Ectodermal cell (in vitro differentiated cells): ENCODE results near the gene PTPRB.

ENCODE experiments used
- H3K27ac ChIP-seq: 2 replicates; pipeline ENCODE4 v1.7.0; 2013; ENCODE audit warnings: mild to moderate bottlenecking, low read depth, low read length; ENCODE audit not compliant: insufficient read depth, poor library complexity, severe bottlenecking
- H3K27me3 ChIP-seq: 2 replicates; pipeline ENCODE4 v1.7.0; 2013; ENCODE audit warnings: mild to moderate bottlenecking, low read length; ENCODE audit not compliant: insufficient read depth, control insufficient read depth, poor library complexity, severe bottlenecking
- H3K36me3 ChIP-seq: one replicate; pipeline ENCODE4 v1.7.0; 2013; ENCODE audit warnings: low read length; ENCODE audit not compliant: control insufficient read depth, insufficient read depth
- H3K4me1 ChIP-seq: one replicate; pipeline ENCODE4 v1.7.0; 2013; ENCODE audit warnings: low read length; ENCODE audit not compliant: control insufficient read depth, insufficient read depth
- H3K4me3 ChIP-seq: 2 replicates; pipeline ENCODE4 v1.7.0; 2013; ENCODE audit warnings: low read depth, low read length, control low read depth; ENCODE audit not compliant: insufficient read depth
- H3K9me3 ChIP-seq: 2 replicates; pipeline ENCODE4 v1.7.0; 2013; ENCODE audit warnings: mild to moderate bottlenecking, low read length, moderate library complexity; ENCODE audit not compliant: control insufficient read depth
- WGBS, 2 experiments: methylation state at CpG; one replicate each; pipeline ENCODE4 v1.1.7; 2013; ENCODE audit warnings: missing lambda C conversion rate in 2 of 2; 5-methylcytosine and 5-hydroxymethylcytosine counted together

PTPRB gene

GRCh38 chr12:70551731-70552130 is 85.5 kb downstream of the PTPRB start:
- Histone ChIP-seq H3K4me3 (no peak overlapping the region), H3K27ac (no peak overlapping the region), H3K9me3 (no peaks in the 10 kb centered on the region), H3K36me3 (no peaks in the 10 kb centered on the region), H3K4me1 (peaks cover 6% of the 10 kb centered on the region), H3K27me3 (no peaks in the 10 kb centered on the region)
- WGBS, 2 experiments = 89 to 95% methylated on average over 1 to 2 of the region's 2 CpGs

- Histone ChIP-seq H3K4me1 (peaks cover 4% of the 10 kb centered on the region), H3K36me3 (no peaks in the 10 kb centered on the region), H3K27me3 (no peaks in the 10 kb centered on the region), H3K4me3 (no peak overlapping the region), H3K9me3 (no peaks in the 10 kb centered on the region), H3K27ac (no peak overlapping the region)
- 90 to 94% methylated on average over 5 of the region's 6 CpGs for WGBS, 2 experiments
Measured at GRCh38 chr12:70550180-70550577, 87.0 kb downstream of the PTPRB start.

GRCh38 chr12:70549340-70550179 is 87.7 kb downstream of the PTPRB start:
- H3K4me3 ChIP-seq = no peak overlapping the region
- no peaks in the 10 kb centered on the region for H3K36me3 ChIP-seq
- 89 to 90% methylated on average over 10 of the region's 10 CpGs for WGBS, 2 experiments
- no peaks in the 10 kb centered on the region for H3K9me3 ChIP-seq
- H3K27me3 ChIP-seq = no peaks in the 10 kb centered on the region
- H3K4me1 ChIP-seq = no peaks in the 10 kb centered on the region
- no peak overlapping the region for H3K27ac ChIP-seq

- no peaks in the 10 kb centered on the region for H3K27me3 ChIP-seq
- H3K36me3 ChIP-seq = no peaks in the 10 kb centered on the region
- H3K9me3 ChIP-seq = no peaks in the 10 kb centered on the region
- no peaks in the 10 kb centered on the region for H3K4me1 ChIP-seq
- H3K4me3 ChIP-seq = no peak overlapping the region
- WGBS, 2 experiments = 76 to 86% methylated on average over 6 of the region's 6 CpGs
- no peak overlapping the region for H3K27ac ChIP-seq
Measured at GRCh38 chr12:70543444-70543843, 93.8 kb downstream of the PTPRB start.

- H3K27me3 ChIP-seq = no peaks in the 10 kb centered on the region
- no peaks in the 10 kb centered on the region for H3K36me3 ChIP-seq
- no peaks in the 10 kb centered on the region for H3K4me1 ChIP-seq
- 82 to 84% methylated on average over 1 of the region's 1 CpG for WGBS, 2 experiments
- no peak overlapping the region for H3K4me3 ChIP-seq
- no peak overlapping the region for H3K27ac ChIP-seq
- H3K9me3 ChIP-seq = no peaks in the 10 kb centered on the region
Measured at GRCh38 chr12:70540996-70541395, 96.2 kb downstream of the PTPRB start.

GRCh38 chr12:70536650-70537049 is 100.6 kb downstream of the PTPRB start:
- 85 to 86% methylated on average over 10 of the region's 10 CpGs for WGBS, 2 experiments
- Histone ChIP-seq H3K36me3 (no peaks in the 10 kb centered on the region), H3K27ac (no peak overlapping the region), H3K9me3 (no peaks in the 10 kb centered on the region), H3K27me3 (no peaks in the 10 kb centered on the region), H3K4me1 (no peaks in the 10 kb centered on the region), H3K4me3 (no peak overlapping the region)

GRCh38 chr12:70535896-70536374 is 101.3 kb downstream of the PTPRB start:
- Histone ChIP-seq H3K36me3 (no peaks in the 10 kb centered on the region), H3K4me1 (no peaks in the 10 kb centered on the region), H3K27ac (no peak overlapping the region), H3K4me3 (no peak overlapping the region), H3K27me3 (no peaks in the 10 kb centered on the region), H3K9me3 (no peaks in the 10 kb centered on the region)
- WGBS, 2 experiments = 94 to 95% methylated on average over 6 of the region's 6 CpGs

GRCh38 chr12:70534466-70534865 is 102.8 kb downstream of the PTPRB start:
- Histone ChIP-seq H3K27ac (no peak overlapping the region), H3K4me1 (no peaks in the 10 kb centered on the region), H3K9me3 (no peaks in the 10 kb centered on the region), H3K36me3 (no peaks in the 10 kb centered on the region), H3K4me3 (no peak overlapping the region), H3K27me3 (no peaks in the 10 kb centered on the region)
- 87 to 88% methylated on average over 7 of the region's 7 CpGs for WGBS, 2 experiments

- H3K27me3 ChIP-seq = no peaks in the 10 kb centered on the region
- no peaks in the 10 kb centered on the region for H3K36me3 ChIP-seq
- no peak overlapping the region for H3K4me3 ChIP-seq
- H3K27ac ChIP-seq = no peak overlapping the region
- H3K4me1 ChIP-seq = no peaks in the 10 kb centered on the region
- 82 to 94% methylated on average over 2 to 3 of the region's 3 CpGs for WGBS, 2 experiments
- no peaks in the 10 kb centered on the region for H3K9me3 ChIP-seq
Measured at GRCh38 chr12:70529647-70530046, 107.6 kb downstream of the PTPRB start.

GRCh38 chr12:70520847-70521246 is 116.4 kb downstream of the PTPRB start:
- Histone ChIP-seq H3K27ac (no peak overlapping the region), H3K4me1 (no peaks in the 10 kb centered on the region), H3K4me3 (no peak overlapping the region), H3K27me3 (no peaks in the 10 kb centered on the region), H3K9me3 (peaks cover 2% of the 10 kb centered on the region), H3K36me3 (no peaks in the 10 kb centered on the region)
- WGBS, 2 experiments = 91 to 97% methylated on average over 1 of the region's 1 CpG
